DOHH2 (cell line): Measurements from ENCODE around the gene KCTD1.

Experiments
- H3F3A ChIP-seq: fragments of 200-600 bp; sonication (generic), shearing (Covaris generic); 2 replicates; pipeline ENCODE4 v1.6.0; 2016; ENCODE audit warnings: antibody characterized with exemption, mild to moderate bottlenecking; ENCODE audit not compliant: control insufficient read depth, insufficient read depth
- H3K27ac ChIP-seq: fragments of 200-600 bp; sonication (generic); 2 replicates; pipeline ENCODE4 v1.5.1; 2014; ENCODE audit warnings: low read depth, mild to moderate bottlenecking, low read length, moderate library complexity
- H3K27me3 ChIP-seq: fragments of 200-600 bp; sonication (generic); 2 replicates; pipeline ENCODE4 v1.6.1; 2014; ENCODE audit warnings: mild to moderate bottlenecking, low read length, mixed read lengths; ENCODE audit not compliant: control insufficient read depth
- H3K36me3 ChIP-seq: fragments of 200-600 bp; sonication (generic); 2 replicates; pipeline ENCODE4 v1.6.1; 2014; ENCODE audit warnings: mild to moderate bottlenecking, low read length, moderate library complexity, mixed read lengths; ENCODE audit not compliant: control insufficient read depth
- H3K4me1 ChIP-seq: fragments of 200-600 bp; sonication (generic); 2 replicates; pipeline ENCODE4 v1.6.1; 2014; ENCODE audit warnings: mild to moderate bottlenecking, low read length, mixed read lengths; ENCODE audit not compliant: control insufficient read depth
- H3K4me2 ChIP-seq: fragments of 200-600 bp; sonication (generic); 2 replicates; pipeline ENCODE4 v1.6.0; 2014; ENCODE audit warnings: mild to moderate bottlenecking, low read length, moderate library complexity
- H3K4me3 ChIP-seq: fragments of 200-600 bp; sonication (generic); 2 replicates; pipeline ENCODE4 v1.5.1; 2014; ENCODE audit warnings: mild to moderate bottlenecking, low read length, mixed read lengths
- H3K79me2 ChIP-seq: fragments of 200-600 bp; sonication (generic); 2 replicates; pipeline ENCODE4 v1.6.1; 2014; ENCODE audit warnings: mild to moderate bottlenecking, low read length, mixed read lengths; ENCODE audit not compliant: control insufficient read depth
- H3K9me2 ChIP-seq: fragments of 200-600 bp; sonication (generic); replicated peaks from 2 replicates; pipeline ENCODE4 v1.6.1; 2014; ENCODE audit warnings: mild to moderate bottlenecking, low read length, mixed read lengths; ENCODE audit not compliant: control insufficient read depth
- H3K9me3 ChIP-seq: fragments of 200-600 bp; sonication (generic); 2 replicates; pipeline ENCODE4 v1.6.1; 2014; ENCODE audit warnings: antibody characterized with exemption, low read length, mixed read lengths; ENCODE audit not compliant: control insufficient read depth, insufficient read depth
- H4K20me1 ChIP-seq: fragments of 200-600 bp; sonication (generic); 2 replicates; pipeline ENCODE4 v1.6.0; 2014; ENCODE audit warnings: low read depth, mild to moderate bottlenecking, antibody characterized with exemption, low read length, moderate library complexity; ENCODE audit not compliant: control insufficient read depth, insufficient read depth
- EZH2phosphoT487 ChIP-seq: fragments of 200-600 bp; sonication (generic); IDR thresholded peaks from 2 replicates; pipeline ENCODE4 v1.6.1; 2017; ENCODE audit warnings: borderline replicate concordance, mild to moderate bottlenecking, antibody characterized with exemption, low read length, moderate library complexity, mixed read lengths
- TF ChIP-seq, protein P1 (sequence below): fragments of 200-600 bp; sonication (generic); IDR thresholded peaks from one replicate; pipeline ENCODE4 v1.5.1; 2014; ENCODE audit warnings: antibody characterized with exemption, mild to moderate bottlenecking, low read depth, low read length; ENCODE audit not compliant: poor library complexity, severe bottlenecking

KCTD1 gene

GRCh38 chr18:26545335-26546123, 2.8 kb downstream of the KCTD1 start:
- H3K9me3 ChIP-seq, result no peaks in the 10 kb centered on the region
- no peak overlapping the region for H3K4me3 ChIP-seq
- no peaks in the 10 kb centered on the region for H4K20me1 ChIP-seq
- 0 out of 2 replicates have a peak, but pooled peaks cover 3% of the 10 kb centered on the region for H3K79me2 ChIP-seq
- 0 out of 2 replicates have a peak, but pooled peaks cover 4% of the 10 kb centered on the region for H3F3A ChIP-seq
- peaks cover 16% of the 10 kb centered on the region for H3K27me3 ChIP-seq
- no peak overlapping the region for H3K27ac ChIP-seq
- peaks cover 20% of the 10 kb centered on the region for H3K4me1 ChIP-seq
- peak overlapping the region; percentile 12; the same call in 1 of the 2 replicates for H3K4me2 ChIP-seq
- TF ChIP-seq, protein P1, sequence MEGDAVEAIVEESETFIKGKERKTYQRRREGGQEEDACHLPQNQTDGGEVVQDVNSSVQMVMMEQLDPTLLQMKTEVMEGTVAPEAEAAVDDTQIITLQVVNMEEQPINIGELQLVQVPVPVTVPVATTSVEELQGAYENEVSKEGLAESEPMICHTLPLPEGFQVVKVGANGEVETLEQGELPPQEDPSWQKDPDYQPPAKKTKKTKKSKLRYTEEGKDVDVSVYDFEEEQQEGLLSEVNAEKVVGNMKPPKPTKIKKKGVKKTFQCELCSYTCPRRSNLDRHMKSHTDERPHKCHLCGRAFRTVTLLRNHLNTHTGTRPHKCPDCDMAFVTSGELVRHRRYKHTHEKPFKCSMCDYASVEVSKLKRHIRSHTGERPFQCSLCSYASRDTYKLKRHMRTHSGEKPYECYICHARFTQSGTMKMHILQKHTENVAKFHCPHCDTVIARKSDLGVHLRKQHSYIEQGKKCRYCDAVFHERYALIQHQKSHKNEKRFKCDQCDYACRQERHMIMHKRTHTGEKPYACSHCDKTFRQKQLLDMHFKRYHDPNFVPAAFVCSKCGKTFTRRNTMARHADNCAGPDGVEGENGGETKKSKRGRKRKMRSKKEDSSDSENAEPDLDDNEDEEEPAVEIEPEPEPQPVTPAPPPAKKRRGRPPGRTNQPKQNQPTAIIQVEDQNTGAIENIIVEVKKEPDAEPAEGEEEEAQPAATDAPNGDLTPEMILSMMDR, result no peak
- TF ChIP-seq EZH2phosphoT487, result no peak
- no peaks in the 10 kb centered on the region for H3K36me3 ChIP-seq
- no peaks in the 10 kb centered on the region for H3K9me2 ChIP-seq

- Histone ChIP-seq H3K4me1 (peaks cover 9% of the 10 kb centered on the region), H3K27ac (no peak overlapping the region), H3K79me2 (0 out of 2 replicates have a peak, but pooled peaks cover 3% of the 10 kb centered on the region), H3K4me3 (no peak overlapping the region), H3K36me3 (no peaks in the 10 kb centered on the region), H3K9me3 (no peaks in the 10 kb centered on the region), H3F3A (0 out of 2 replicates have a peak, but pooled peaks cover 4% of the 10 kb centered on the region), H3K4me2 (no peak overlapping the region), H3K27me3 (peaks cover 5% of the 10 kb centered on the region), H3K9me2 (no peaks in the 10 kb centered on the region), H4K20me1 (no peaks in the 10 kb centered on the region)
- no peak for TF ChIP-seq EZH2phosphoT487
- TF ChIP-seq, protein P1, result no peak
Measured at GRCh38 chr18:26544451-26544850, 3.9 kb downstream of the KCTD1 start.

- H3K4me3 ChIP-seq, result no peak overlapping the region
- no peaks in the 10 kb centered on the region for H3K36me3 ChIP-seq
- no peaks in the 10 kb centered on the region for H3K9me3 ChIP-seq
- no peak overlapping the region for H3K27ac ChIP-seq
- no peaks in the 10 kb centered on the region for H4K20me1 ChIP-seq
- H3K4me2 ChIP-seq, result no peak overlapping the region
- H3K9me2 ChIP-seq, result no peaks in the 10 kb centered on the region
- no peaks in the 10 kb centered on the region for H3K27me3 ChIP-seq
- 0 out of 2 replicates have a peak, but pooled peaks cover 4% of the 10 kb centered on the region for H3F3A ChIP-seq
- no peak for TF ChIP-seq EZH2phosphoT487
- TF ChIP-seq, protein P1, result no peak
- 0 out of 2 replicates have a peak, but pooled peaks cover 3% of the 10 kb centered on the region for H3K79me2 ChIP-seq
- H3K4me1 ChIP-seq, result peaks cover 6% of the 10 kb centered on the region; the same call in 1 of the 2 replicates
Measured at GRCh38 chr18:26543373-26543772, 5.0 kb downstream of the KCTD1 start.
